ENCODE results near the gene RTL10.

The RTL10 gene

GRCh38 chr22:19853058-19853878, 1.4 kb downstream of the RTL10 start:
- TF ChIP-seq SIN3A (IDR thresholded peaks at IDR 0.05; ENCODE audit: borderline replicate concordance, insufficient read depth, low read length) (no peak), FOXP2 (optimal IDR thresholded peaks at IDR 0.05; ENCODE audit: borderline replicate concordance, extremely low read depth, extremely low read length, insufficient read depth) (no peak), POLR2AphosphoS5 (IDR thresholded peaks at IDR 0.05; ENCODE audit: low read depth, low read length) (no peak), TAF1 (IDR thresholded peaks at IDR 0.05; ENCODE audit: borderline replicate concordance, insufficient read depth, low read length) (no peak), REST (IDR thresholded peaks at IDR 0.05; ENCODE audit: insufficient read depth in 1 of 2, low read depth in 2 of 2, low read length in 2 of 2) (no peak)

- no peak for TF ChIP-seq TAF1 (IDR thresholded peaks at IDR 0.05; ENCODE audit: borderline replicate concordance, insufficient read depth, low read length)
- TF ChIP-seq REST (IDR thresholded peaks at IDR 0.05; ENCODE audit: insufficient read depth in 1 of 2, low read depth in 2 of 2, low read length in 2 of 2), result no peak
- no peak for TF ChIP-seq FOXP2 (optimal IDR thresholded peaks at IDR 0.05; ENCODE audit: borderline replicate concordance, extremely low read depth, extremely low read length, insufficient read depth)
- TF ChIP-seq POLR2AphosphoS5 (IDR thresholded peaks at IDR 0.05; ENCODE audit: low read depth, low read length), result no peak
- TF ChIP-seq SIN3A (IDR thresholded peaks at IDR 0.05; ENCODE audit: borderline replicate concordance, insufficient read depth, low read length), result no peak
These were observed 2.4 kb downstream of the RTL10 start for GRCh38 chr22:19852177-19852781.

DNA sequence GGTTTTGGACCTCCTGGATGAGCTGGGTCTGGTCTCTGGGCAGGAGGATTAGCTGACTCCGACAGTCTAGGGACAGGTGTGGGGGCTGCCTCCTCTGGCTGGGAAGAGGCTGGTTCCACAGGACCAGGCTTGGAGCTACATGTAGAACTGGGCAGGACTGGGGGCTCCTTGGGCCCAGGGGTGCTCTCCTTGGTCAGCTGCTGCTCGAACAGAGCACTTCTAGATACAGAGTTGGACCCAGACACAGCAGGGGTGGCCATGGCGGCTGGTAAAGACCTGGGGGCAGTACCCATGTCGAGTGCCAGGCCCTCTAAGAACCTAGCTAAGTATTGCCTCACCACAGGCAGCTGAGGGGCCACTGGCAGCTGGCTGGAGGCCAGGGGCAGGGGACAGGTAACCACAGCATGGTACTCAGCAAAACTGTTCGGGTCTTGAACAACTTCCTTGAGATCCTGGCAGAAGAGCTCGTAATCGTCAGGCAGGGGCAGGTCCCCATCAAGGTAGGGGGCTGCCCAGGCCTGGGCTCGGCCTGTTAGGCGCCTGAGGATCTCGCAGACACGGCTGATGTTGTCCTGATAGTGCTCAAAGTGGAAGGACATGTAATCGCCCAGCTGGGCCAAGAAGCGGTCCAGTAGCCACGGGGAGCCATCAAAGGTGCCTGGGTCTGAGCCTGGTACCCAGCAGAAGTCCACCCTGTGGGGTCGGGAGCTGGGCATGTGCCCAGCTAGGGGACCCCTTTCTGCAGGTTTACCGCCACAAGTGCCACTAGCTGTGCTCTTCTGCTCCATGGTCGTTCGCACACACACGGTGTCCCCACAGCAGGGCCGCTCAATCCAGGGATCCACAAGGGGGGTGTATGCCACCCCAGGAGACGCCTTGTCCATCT, 3.1 kb downstream of the RTL10 start:
- no peak for TF ChIP-seq REST (IDR thresholded peaks at IDR 0.05; ENCODE audit: insufficient read depth in 1 of 2, low read depth in 2 of 2, low read length in 2 of 2)

GRCh38 chr22:19850763-19851109, 3.9 kb downstream of the RTL10 start:
- no peak for TF ChIP-seq TAF1 (IDR thresholded peaks at IDR 0.05; ENCODE audit: borderline replicate concordance, insufficient read depth, low read length)

- no peak for TF ChIP-seq SIN3A (IDR thresholded peaks at IDR 0.05; ENCODE audit: borderline replicate concordance, insufficient read depth, low read length)
- TF ChIP-seq TAF1 (IDR thresholded peaks at IDR 0.05; ENCODE audit: borderline replicate concordance, insufficient read depth, low read length), result no peak
- TF ChIP-seq FOXP2 (optimal IDR thresholded peaks at IDR 0.05; ENCODE audit: borderline replicate concordance, extremely low read depth, extremely low read length, insufficient read depth), result no peak
- no peak for TF ChIP-seq REST (IDR thresholded peaks at IDR 0.05; ENCODE audit: insufficient read depth in 1 of 2, low read depth in 2 of 2, low read length in 2 of 2)
- no peak for TF ChIP-seq POLR2AphosphoS5 (IDR thresholded peaks at IDR 0.05; ENCODE audit: low read depth, low read length)
These were observed 4.6 kb downstream of the RTL10 start for GRCh38 chr22:19849835-19850762.
